Prostate gland (tissue), 2 donors: Measurements from ENCODE around the gene HNRNPLL. TPM values are rescaled to one million over a fixed set of nuclear protein-coding genes. Genes with fewer than 3 reads are reported as not detected.

Experiments
- DNase-seq: peaks from one replicate; pipeline ENCODE4 v3.0.0-alpha.2; 2019; ENCODE audit warnings: low spot score
- H3K27ac ChIP-seq, 2 donors: fragments of 200-600 bp; sonication (generic); 2 replicates each; pipeline ENCODE4 v1.5.1; 2017 to 2019
- H3K27me3 ChIP-seq: fragments of 200-600 bp; sonication (generic); replicated peaks from 2 replicates; pipeline ENCODE4 v1.5.1; 2019; ENCODE audit not compliant: insufficient read depth
- H3K36me3 ChIP-seq, 2 donors: fragments of 200-600 bp; sonication (generic); 1 replicate in 1 of 2; 2 replicates in 1 of 2; pipeline versions ENCODE4 v1.5.1 to v1.8.1; 2017 to 2019
- H3K4me1 ChIP-seq: fragments of 200-600 bp; sonication (generic); replicated peaks from 2 replicates; pipeline ENCODE4 v1.5.1; 2019
- H3K4me3 ChIP-seq, 2 donors: fragments of 200-600 bp; sonication (generic); 2 replicates each; pipeline ENCODE4 v1.5.1; 2017 to 2019
- H3K9me3 ChIP-seq: fragments of 200-600 bp; sonication (generic); 2 replicates; pipeline ENCODE4 v1.5.1; 2017
- CTCF ChIP-seq, 4 experiments: fragments of 200-600 bp in 2 of 4; fragments of 450-650 bp in 2 of 4; sonication (generic) in 2 of 4; IDR thresholded peaks; 1 replicate in 3 of 4; 2 replicates in 1 of 4; pipeline ENCODE4 v1.5.1; 2016 to 2019; ENCODE audit warnings: antibody characterized with exemption in 4 of 4, mild to moderate bottlenecking in 2 of 4, moderate library complexity in 2 of 4
- POLR2A ChIP-seq: fragments of 450-650 bp; IDR thresholded peaks from one replicate; pipeline ENCODE4 v1.6.1; 2016; ENCODE audit warnings: antibody characterized with exemption, mild to moderate bottlenecking
- POLR2AphosphoS5 ChIP-seq: sonication (generic); formaldehyde crosslinking; IDR thresholded peaks from one replicate; pipeline ENCODE4 v1.6.1; 2017; ENCODE audit warnings: antibody characterized with exemption
- WGBS: methylation state at CpG from one replicate; pipeline ENCODE4 v1.1.5; 2018; 5-methylcytosine and 5-hydroxymethylcytosine counted together
- intact Hi-C: fragments of 100-400 bp; cut with DNase I; formaldehyde crosslinking; loops from one replicate; pipeline ENCODE4 v1.14.2; 2022
- total RNA-seq, 2 donors: library from RNA; depleted of rRNA; stranded (reverse); fragments of >200 nt; gene quantifications; one replicate each; pipeline ENCODE4 v1.1.0, GENCODE V29; 2016

Gene HNRNPLL
- total RNA-seq, 2 donors from 2014 or later, result 36.1 to 63.6 TPM

GRCh38 chr2:38600921-38601455 is 1.7 kb downstream of the HNRNPLL start:
- DNase-seq, result no peak
- intact Hi-C loops, result loop anchor here (5.0 kb wide), 2 partner anchors 121 to 136 kb away; no protein-coding TSS in a partner anchor
- peak overlapping the region; percentile 90 to 92 for H3K4me3 ChIP-seq
- no peaks in the 10 kb centered on the region for H3K36me3 ChIP-seq
- peak overlapping the region; percentile 97 to 98 for H3K27ac ChIP-seq
- H3K9me3 ChIP-seq, result no peaks in the 10 kb centered on the region
- no peak for TF ChIP-seq POLR2AphosphoS5
- no peak for TF ChIP-seq POLR2A
- no peak for TF ChIP-seq CTCF (IDR thresholded peaks at IDR 0.05)
- WGBS, result 5% methylated on average over 9 of the region's 9 CpGs
- no peaks in the 10 kb centered on the region for H3K4me1 ChIP-seq
- H3K27me3 ChIP-seq, result no peaks in the 10 kb centered on the region

GRCh38 chr2:38600242-38600891 is 2.4 kb downstream of the HNRNPLL start:
- H3K36me3 ChIP-seq, result no peaks in the 10 kb centered on the region
- peak; percentile 8 for DNase-seq
- intact Hi-C loops, result loop anchor here (5.0 kb wide), 2 partner anchors 122 to 137 kb away; no protein-coding TSS in a partner anchor
- no peaks in the 10 kb centered on the region for H3K9me3 ChIP-seq
- H3K27ac ChIP-seq, result peak overlapping the region; percentile 97 to 98
- peak overlapping the region; percentile 90 to 92 for H3K4me3 ChIP-seq
- TF ChIP-seq POLR2A (no peak), CTCF (IDR thresholded peaks at IDR 0.05) (no peak), POLR2AphosphoS5 (no peak)
- WGBS, result 19% methylated on average over 15 of the region's 15 CpGs
- no peaks in the 10 kb centered on the region for H3K4me1 ChIP-seq
- H3K27me3 ChIP-seq, result no peaks in the 10 kb centered on the region

- Histone ChIP-seq H3K27ac (peak overlapping the region; percentile 97 to 98), H3K4me1 (no peaks in the 10 kb centered on the region), H3K36me3 (no peaks in the 10 kb centered on the region), H3K9me3 (no peaks in the 10 kb centered on the region), H3K27me3 (no peaks in the 10 kb centered on the region), H3K4me3 (peak overlapping the region; percentile 90 to 92)
- TF ChIP-seq POLR2A (no peak), POLR2AphosphoS5 (no peak), CTCF (IDR thresholded peaks at IDR 0.05) (no peak)
- 5% methylated on average over 4 of the region's 4 CpGs for WGBS
- DNase-seq, result no peak
- intact Hi-C loops, result loop anchor here (5.0 kb wide), 4 partner anchors 62 to 222 kb away; partner anchors contain the start of gene ATL2
Observed at GRCh38 chr2:38599706-38600105, 3.0 kb downstream of the HNRNPLL start.

- peak overlapping the region; percentile 97 to 98 for H3K27ac ChIP-seq
- H3K4me3 ChIP-seq, result no peak overlapping the region
- H3K27me3 ChIP-seq, result no peaks in the 10 kb centered on the region
- H3K4me1 ChIP-seq, result no peaks in the 10 kb centered on the region
- TF ChIP-seq POLR2AphosphoS5, result no peak
- no peak for TF ChIP-seq CTCF (IDR thresholded peaks at IDR 0.05)
- no peak for TF ChIP-seq POLR2A
- no peak for DNase-seq
- intact Hi-C loops, result loop anchor here (5.0 kb wide), 2 partner anchors 62 to 222 kb away; partner anchors contain the start of gene ATL2
- H3K36me3 ChIP-seq, result no peaks in the 10 kb centered on the region
- WGBS, result 0% methylated on average over 1 of the region's 1 CpG
- H3K9me3 ChIP-seq, result no peaks in the 10 kb centered on the region
Observed at GRCh38 chr2:38598991-38599295, 3.8 kb downstream of the HNRNPLL start.
